Effector memory CD4-positive, alpha-beta T cell (primary cell): Measurements from ENCODE around the gene CFAP74.
"Not testable (repeated sequence)": the region's sequence is repeated elsewhere in the genome, so short reads cannot be mapped to it uniquely, and the experiment has no call there.

Experiments
- DNase-seq, 3 donors: peaks; one replicate each; pipeline ENCODE4 v3.0.0-alpha.2; 2020
- H3K27ac ChIP-seq: 2 replicates; pipeline ENCODE4 v1.7.0; 2013; ENCODE audit warnings: mild to moderate bottlenecking, low read length, moderate library complexity; ENCODE audit not compliant: insufficient read depth, poor library complexity, severe bottlenecking
- H3K27me3 ChIP-seq: replicated peaks from 2 replicates; pipeline ENCODE4 v1.7.0; 2013; ENCODE audit warnings: mild to moderate bottlenecking, low read length; ENCODE audit not compliant: insufficient read depth, control insufficient read depth, poor library complexity, severe bottlenecking
- H3K36me3 ChIP-seq: 2 replicates; pipeline ENCODE4 v1.7.0; 2013; ENCODE audit warnings: mild to moderate bottlenecking, low read length, moderate library complexity; ENCODE audit not compliant: control insufficient read depth, insufficient read depth
- H3K4me1 ChIP-seq: 2 replicates; pipeline ENCODE4 v1.7.0; 2013; ENCODE audit warnings: low read length, mild to moderate bottlenecking; ENCODE audit not compliant: control insufficient read depth, insufficient read depth, poor library complexity, severe bottlenecking
- H3K4me3 ChIP-seq: 2 replicates; pipeline ENCODE4 v1.7.0; 2013; ENCODE audit warnings: low read length, low read depth, mild to moderate bottlenecking; ENCODE audit not compliant: insufficient read depth, poor library complexity, severe bottlenecking
- H3K9me3 ChIP-seq: 2 replicates; pipeline ENCODE4 v1.7.0; 2013; ENCODE audit warnings: mild to moderate bottlenecking, low read length, moderate library complexity; ENCODE audit not compliant: control insufficient read depth

CFAP74 gene

GRCh38 chr1:1987142-1987510 lies 16.5 kb downstream of the CFAP74 start:
- Histone ChIP-seq H3K27ac (no peak overlapping the region), H3K27me3 (peaks cover 3% of the 10 kb centered on the region), H3K4me1 (no peaks in the 10 kb centered on the region), H3K36me3 (no peaks in the 10 kb centered on the region), H3K4me3 (no peak overlapping the region), H3K9me3 (no peaks in the 10 kb centered on the region)
- DNase-seq, result no peak

DNA sequence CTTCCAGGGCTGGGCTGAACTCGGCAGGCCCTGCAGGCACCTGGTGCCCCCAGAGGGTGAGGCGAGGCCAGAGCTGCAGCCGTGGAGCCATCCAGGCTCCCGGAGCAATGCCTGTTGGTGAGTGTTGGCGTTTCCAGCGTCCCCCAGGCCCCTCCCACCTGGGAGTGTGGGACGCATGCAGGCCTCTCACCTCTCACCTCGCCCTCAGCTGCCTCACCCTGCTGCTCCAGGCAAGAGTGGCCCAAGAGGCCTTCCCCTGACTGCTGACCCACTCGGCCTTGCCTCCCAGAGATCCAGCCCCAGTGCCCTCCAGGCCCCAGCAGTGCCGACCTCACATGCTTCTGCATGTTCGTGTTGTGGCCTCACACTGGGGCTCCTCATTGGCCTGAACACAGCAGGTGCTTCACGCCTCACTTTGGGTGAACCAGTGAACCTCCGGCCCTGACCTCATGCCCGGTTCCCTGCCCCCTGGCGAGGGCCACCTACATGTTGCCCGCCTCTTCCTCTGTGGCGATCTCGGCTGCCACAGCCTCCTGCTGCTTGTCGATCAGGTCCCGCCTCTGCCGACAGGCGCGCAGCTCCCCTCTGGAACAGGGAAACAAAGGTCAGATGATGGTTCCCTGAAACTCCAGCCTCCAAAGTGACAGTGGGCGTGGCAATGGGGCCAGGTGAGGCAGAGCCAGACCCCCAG lies 17.0 kb downstream of the CFAP74 start:
- Histone ChIP-seq H3K27me3 (peaks cover 3% of the 10 kb centered on the region), H3K27ac (no peak overlapping the region), H3K4me3 (no peak overlapping the region), H3K36me3 (no peaks in the 10 kb centered on the region), H3K9me3 (no peaks in the 10 kb centered on the region), H3K4me1 (no peaks in the 10 kb centered on the region)
- DNase-seq, result no peak

- Histone ChIP-seq H3K9me3 (no peaks in the 10 kb centered on the region), H3K27me3 (peaks cover 3% of the 10 kb centered on the region), H3K4me1 (no peaks in the 10 kb centered on the region), H3K4me3 (no peak overlapping the region), H3K36me3 (no peaks in the 10 kb centered on the region), H3K27ac (no peak overlapping the region)
- DNase-seq, result no peak
Measured at GRCh38 chr1:1985375-1986050, 18.1 kb downstream of the CFAP74 start.

DNA sequence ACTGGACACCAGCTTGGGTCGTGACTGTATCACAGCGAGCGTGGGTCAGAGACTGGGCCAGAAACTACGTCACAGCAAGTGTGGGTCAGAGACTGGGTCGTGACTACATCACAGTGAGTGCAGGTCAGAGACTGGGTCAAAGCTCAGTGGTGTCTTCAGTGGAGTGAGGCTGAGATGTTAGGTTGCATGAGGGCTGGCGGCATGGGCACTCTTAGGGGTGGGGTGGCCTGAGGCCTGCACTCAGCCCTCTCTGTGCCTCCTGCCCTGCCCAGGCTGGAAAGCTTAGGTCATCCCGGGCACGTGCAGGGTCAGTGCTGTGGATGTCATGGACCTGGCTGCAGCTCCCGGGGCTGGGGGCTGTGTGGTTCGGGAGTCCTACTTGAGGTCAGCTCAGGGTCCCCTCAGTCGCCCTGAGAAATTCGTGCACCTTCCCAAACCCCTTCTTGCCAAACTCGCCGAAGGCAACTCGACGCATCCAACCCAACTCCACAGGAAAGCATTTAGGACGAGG lies 19.0 kb downstream of the CFAP74 start:
- peaks cover 3% of the 10 kb centered on the region for H3K27me3 ChIP-seq
- no peaks in the 10 kb centered on the region for H3K4me1 ChIP-seq
- DNase-seq, result no peak

GRCh38 chr1:1982379-1983232 lies 21.0 kb downstream of the CFAP74 start:
- DNase-seq, result no peak
- no peak overlapping the region for H3K27ac ChIP-seq
- no peaks in the 10 kb centered on the region for H3K36me3 ChIP-seq
- no peaks in the 10 kb centered on the region for H3K4me1 ChIP-seq
- H3K27me3 ChIP-seq, result no peaks in the 10 kb centered on the region
- no peak overlapping the region for H3K4me3 ChIP-seq
- H3K9me3 ChIP-seq, result no peaks in the 10 kb centered on the region

More for the DNA sequence above, 19.0 kb downstream of the CFAP74 start:
- Histone ChIP-seq H3K27ac (no peak overlapping the region), H3K4me3 (no peak overlapping the region), H3K36me3 (no peaks in the 10 kb centered on the region), H3K9me3 (no peaks in the 10 kb centered on the region)

DNA sequence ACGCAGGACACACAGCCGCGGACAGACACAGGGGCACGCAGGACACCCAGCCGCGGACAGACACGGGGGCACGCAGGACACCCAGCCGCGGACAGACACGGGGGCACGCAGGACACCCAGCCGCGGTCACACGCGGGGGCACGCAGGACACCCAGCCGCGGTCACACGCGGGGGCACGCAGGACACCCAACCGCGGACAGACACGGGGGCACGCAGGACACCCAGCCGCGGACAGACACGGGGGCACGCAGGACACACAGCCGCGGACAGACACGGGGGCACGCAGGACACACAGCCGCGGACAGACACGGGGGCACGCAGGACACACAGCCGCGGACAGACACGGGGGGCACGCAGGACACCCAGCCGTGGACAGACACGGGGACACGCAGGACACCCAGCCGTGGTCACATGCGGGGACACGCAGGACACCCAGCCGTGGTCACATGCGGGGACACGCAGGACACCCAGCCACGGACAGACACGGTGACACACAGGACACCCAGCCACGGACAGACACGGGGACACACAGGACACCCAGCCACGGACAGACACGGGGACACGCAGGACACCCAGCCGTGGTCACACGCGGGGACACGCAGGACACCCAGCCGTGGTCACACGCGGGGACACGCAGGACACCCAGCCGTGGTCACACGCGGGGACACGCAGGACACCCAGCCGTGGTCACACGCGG lies 21.8 kb downstream of the CFAP74 start:
- not testable (repeated sequence) for H3K36me3 ChIP-seq, H3K27ac ChIP-seq, H3K27me3 ChIP-seq, H3K9me3 ChIP-seq, H3K4me1 ChIP-seq, DNase-seq, H3K4me3 ChIP-seq

GRCh38 chr1:1981142-1981500 lies 22.5 kb downstream of the CFAP74 start:
- Histone ChIP-seq H3K4me3 (no peak overlapping the region), H3K27ac (no peak overlapping the region), H3K9me3 (no peaks in the 10 kb centered on the region), H3K4me1 (no peaks in the 10 kb centered on the region), H3K36me3 (no peaks in the 10 kb centered on the region), H3K27me3 (no peaks in the 10 kb centered on the region)
- DNase-seq, result no peak

GRCh38 chr1:1980467-1981141 lies 23.0 kb downstream of the CFAP74 start:
- H3K4me1 ChIP-seq, result no peaks in the 10 kb centered on the region
- no peak overlapping the region for H3K4me3 ChIP-seq
- H3K27ac ChIP-seq, result no peak overlapping the region
- no peaks in the 10 kb centered on the region for H3K27me3 ChIP-seq
- H3K9me3 ChIP-seq, result no peaks in the 10 kb centered on the region
- DNase-seq, result no peak
- no peaks in the 10 kb centered on the region for H3K36me3 ChIP-seq

DNA sequence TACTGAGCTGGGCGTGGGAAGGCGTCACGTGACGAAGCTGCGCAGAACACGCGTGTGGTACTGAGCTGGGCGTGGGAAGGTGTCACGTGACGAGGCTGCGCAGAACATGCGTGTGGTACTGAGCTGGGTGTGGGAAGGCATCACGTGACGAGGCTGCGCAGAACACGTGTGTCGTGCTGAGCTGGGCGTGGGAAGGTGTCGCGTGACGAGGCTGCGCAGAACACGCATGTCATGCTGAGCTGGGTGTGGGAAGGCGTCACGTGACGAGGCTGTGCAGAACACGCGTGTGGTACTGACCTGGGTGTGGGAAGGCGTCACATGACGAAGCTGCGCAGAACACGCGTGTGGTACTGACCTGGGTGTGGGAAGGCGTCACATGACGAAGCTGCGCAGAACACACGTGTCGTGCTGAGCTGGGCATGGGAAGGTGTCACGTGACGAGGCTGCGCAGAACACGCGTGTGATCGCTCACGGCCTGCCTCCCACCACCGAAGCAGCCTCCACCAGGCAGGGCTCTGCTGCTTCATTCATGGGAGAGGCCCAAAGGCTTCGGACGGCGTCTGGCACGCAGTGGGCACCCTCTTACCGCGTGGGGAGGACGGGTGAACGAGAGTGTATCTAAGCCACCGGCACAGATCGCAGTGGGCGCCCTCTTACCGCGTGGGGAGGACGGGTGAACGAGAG lies 24.0 kb downstream of the CFAP74 start:
- H3K4me1 ChIP-seq, result no peaks in the 10 kb centered on the region
- no peak overlapping the region for H3K27ac ChIP-seq
- no peak overlapping the region for H3K4me3 ChIP-seq
- no peaks in the 10 kb centered on the region for H3K9me3 ChIP-seq
- no peaks in the 10 kb centered on the region for H3K27me3 ChIP-seq
- no peak for DNase-seq
- H3K36me3 ChIP-seq, result no peaks in the 10 kb centered on the region
